Liver (tissue), 9 donors: ENCODE results near the gene SAMD4A. TPM values are rescaled to one million over a fixed set of nuclear protein-coding genes. Genes with fewer than 3 reads are reported as not detected.

ENCODE experiments used
- DNase-seq: peaks from one replicate; pipeline ENCODE4 v3.0.0-alpha.2; 2017; ENCODE audit warnings: low spot score
- H3K27ac ChIP-seq, 2 donors: one replicate each; pipeline ENCODE4 v1.7.0; 2013; ENCODE audit warnings: inconsistent platforms in 2 of 2, low read length in 2 of 2, control low read depth in 1 of 2, low read depth in 1 of 2, mild to moderate bottlenecking in 1 of 2
- H3K27me3 ChIP-seq, 4 donors: one replicate each; pipeline versions ENCODE4 v1.6.1 to v1.7.0; 2013; ENCODE audit warnings: low read length in 3 of 4, inconsistent platforms in 1 of 4, mild to moderate bottlenecking in 1 of 4, moderate library complexity in 1 of 4; ENCODE audit not compliant: control insufficient read depth in 4 of 4, insufficient read depth in 4 of 4
- H3K36me3 ChIP-seq, 4 donors: one replicate each; pipeline versions ENCODE4 v1.6.1 to v1.7.0; 2013; ENCODE audit warnings: low read length in 3 of 4, mild to moderate bottlenecking in 3 of 4, low read depth in 1 of 4, moderate library complexity in 1 of 4; ENCODE audit not compliant: control insufficient read depth in 4 of 4, insufficient read depth in 3 of 4
- H3K4me1 ChIP-seq, 4 donors: one replicate each; pipeline versions ENCODE4 v1.6.1 to v1.7.0; 2013; ENCODE audit warnings: low read length in 3 of 4, mild to moderate bottlenecking in 3 of 4, moderate library complexity in 1 of 4; ENCODE audit not compliant: control insufficient read depth in 4 of 4, insufficient read depth in 4 of 4
- H3K4me3 ChIP-seq, 3 donors: one replicate each; pipeline versions ENCODE4 v1.6.1 to v1.7.0; 2013; ENCODE audit warnings: low read length in 3 of 3, control low read depth in 1 of 3, low read depth in 1 of 3, mild to moderate bottlenecking in 1 of 3
- H3K9ac ChIP-seq, 2 donors: one replicate each; pipeline ENCODE4 v1.7.0; 2013; ENCODE audit warnings: low read length in 2 of 2, mild to moderate bottlenecking in 2 of 2, moderate library complexity in 2 of 2, control low read depth in 1 of 2, low read depth in 1 of 2
- H3K9me3 ChIP-seq, 4 donors: one replicate each; pipeline versions ENCODE4 v1.6.1 to v1.7.0; 2013; ENCODE audit warnings: low read length in 3 of 4; ENCODE audit not compliant: control insufficient read depth in 4 of 4
- EGR1 ChIP-seq, 2 donors: IDR thresholded peaks; 2 replicates each; pipeline ENCODE4 v1.6.1; 2016 to 2018; ENCODE audit warnings: antibody characterized with exemption in 2 of 2, low read depth in 2 of 2
- GABPA ChIP-seq, 2 donors: IDR thresholded peaks in 1 of 2; conservative IDR thresholded peaks in 1 of 2; 2 replicates each; pipeline ENCODE4 v1.6.1; 2016; ENCODE audit warnings: antibody characterized with exemption in 2 of 2, mild to moderate bottlenecking in 1 of 2, moderate library complexity in 1 of 2
- JUND ChIP-seq, 2 donors: IDR thresholded peaks; 2 replicates each; pipeline ENCODE4 v1.6.1; 2016; ENCODE audit warnings: antibody characterized with exemption in 2 of 2
- NR2F2 ChIP-seq: IDR thresholded peaks from 2 replicates; pipeline ENCODE4 v1.6.1; 2016; ENCODE audit warnings: antibody characterized with exemption
- REST ChIP-seq: IDR thresholded peaks from 2 replicates; pipeline ENCODE4 v1.6.1; 2016; ENCODE audit warnings: antibody characterized with exemption, mild to moderate bottlenecking
- RXRA ChIP-seq, 2 donors: IDR thresholded peaks; 2 replicates each; pipeline ENCODE4 v1.6.1; 2017 to 2018; ENCODE audit warnings: antibody characterized with exemption in 2 of 2, mild to moderate bottlenecking in 1 of 2
- SP1 ChIP-seq: IDR thresholded peaks from 2 replicates; pipeline ENCODE4 v1.6.1; 2018; ENCODE audit warnings: antibody characterized with exemption, mild to moderate bottlenecking
- TAF1 ChIP-seq: conservative IDR thresholded peaks from 2 replicates; pipeline ENCODE4 v1.6.1; 2016; ENCODE audit warnings: antibody characterized with exemption, mild to moderate bottlenecking
- WGBS: extraction: QIAGEN DNeasy Blood & Tissue Kit; methylation state at CpG from one replicate; pipeline ENCODE4 v1.1.7; 2013; 5-methylcytosine and 5-hydroxymethylcytosine counted together
- polyA plus RNA-seq, 2 donors: library from polyadenylated mRNA; stranded (reverse) in 1 of 2; unstranded in 1 of 2; fragments of 200-250 nt in 1 of 2; fragments of >200 nt in 1 of 2; fragmentation: Nextera tagmentation in 1 of 2; extraction: Ambion mirVana in 1 of 2; gene quantifications; one replicate each; pipeline versions ENCODE4 v1.2.1 to v1.2.3, GENCODE V29; 2013 to 2015
- total RNA-seq, 2 donors: library from RNA; depleted of rRNA; stranded (reverse); fragments of >200 nt; gene quantifications; one replicate each; pipeline ENCODE4 v1.2.3, GENCODE V29; 2014
- TF ChIP-seq, protein P1 (sequence below): IDR thresholded peaks from 2 replicates; pipeline ENCODE4 v1.6.1; 2016; ENCODE audit warnings: antibody characterized with exemption
- TF ChIP-seq, protein P2 (sequence below): fragments of 150-350 bp; IDR thresholded peaks from 2 replicates; pipeline ENCODE4 v1.5.1; 2017; ENCODE audit warnings: improper control_type of control experiment, low read depth, low read length; ENCODE audit not compliant: missing input control
- TF ChIP-seq, protein P3 (sequence below): IDR thresholded peaks from 2 replicates; pipeline ENCODE4 v1.6.1; 2016; ENCODE audit warnings: antibody characterized with exemption
- donor health status: healthy.
- donor health status: healthy.
- donor health status: healthy.
- donor health status: healthy.
- donor health status: healthy.

SAMD4A gene
- total and polyA plus RNA-seq, 4 donors = 4.3 to 17.8 (median 8.1) TPM

DNA sequence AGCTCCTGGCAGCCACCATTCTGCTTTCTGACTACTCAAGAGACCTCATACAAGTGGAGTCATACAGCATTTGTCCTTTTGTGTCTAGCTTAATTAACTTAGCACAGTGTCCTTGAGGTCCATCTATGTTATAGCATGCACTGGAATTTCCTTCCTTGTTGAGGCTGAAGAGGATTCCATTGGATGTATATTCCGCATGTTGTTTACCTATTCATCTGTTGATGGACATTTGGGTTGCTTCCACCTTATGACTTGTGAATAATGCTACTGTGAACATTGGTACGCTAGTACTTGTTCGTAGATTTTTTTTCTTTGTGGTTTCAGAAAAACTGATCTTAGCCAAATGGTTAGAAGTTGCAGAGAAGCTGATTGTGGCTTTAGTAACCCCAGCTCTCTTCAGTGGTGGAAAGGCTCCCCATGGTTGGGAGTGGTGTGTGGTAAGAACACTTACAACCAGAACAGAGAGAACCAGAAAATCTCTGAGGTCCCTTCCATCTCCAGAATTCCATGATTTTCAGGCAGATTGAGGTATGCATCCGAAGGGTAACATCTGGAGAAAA lies 118.4 kb downstream of the SAMD4A start (continued):
- TF ChIP-seq, protein P1, sequence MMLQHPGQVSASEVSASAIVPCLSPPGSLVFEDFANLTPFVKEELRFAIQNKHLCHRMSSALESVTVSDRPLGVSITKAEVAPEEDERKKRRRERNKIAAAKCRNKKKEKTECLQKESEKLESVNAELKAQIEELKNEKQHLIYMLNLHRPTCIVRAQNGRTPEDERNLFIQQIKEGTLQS = no peak
- no peak for TF ChIP-seq NR2F2
- TF ChIP-seq, protein P2, sequence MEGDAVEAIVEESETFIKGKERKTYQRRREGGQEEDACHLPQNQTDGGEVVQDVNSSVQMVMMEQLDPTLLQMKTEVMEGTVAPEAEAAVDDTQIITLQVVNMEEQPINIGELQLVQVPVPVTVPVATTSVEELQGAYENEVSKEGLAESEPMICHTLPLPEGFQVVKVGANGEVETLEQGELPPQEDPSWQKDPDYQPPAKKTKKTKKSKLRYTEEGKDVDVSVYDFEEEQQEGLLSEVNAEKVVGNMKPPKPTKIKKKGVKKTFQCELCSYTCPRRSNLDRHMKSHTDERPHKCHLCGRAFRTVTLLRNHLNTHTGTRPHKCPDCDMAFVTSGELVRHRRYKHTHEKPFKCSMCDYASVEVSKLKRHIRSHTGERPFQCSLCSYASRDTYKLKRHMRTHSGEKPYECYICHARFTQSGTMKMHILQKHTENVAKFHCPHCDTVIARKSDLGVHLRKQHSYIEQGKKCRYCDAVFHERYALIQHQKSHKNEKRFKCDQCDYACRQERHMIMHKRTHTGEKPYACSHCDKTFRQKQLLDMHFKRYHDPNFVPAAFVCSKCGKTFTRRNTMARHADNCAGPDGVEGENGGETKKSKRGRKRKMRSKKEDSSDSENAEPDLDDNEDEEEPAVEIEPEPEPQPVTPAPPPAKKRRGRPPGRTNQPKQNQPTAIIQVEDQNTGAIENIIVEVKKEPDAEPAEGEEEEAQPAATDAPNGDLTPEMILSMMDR = no peak
- TF ChIP-seq, protein P3, sequence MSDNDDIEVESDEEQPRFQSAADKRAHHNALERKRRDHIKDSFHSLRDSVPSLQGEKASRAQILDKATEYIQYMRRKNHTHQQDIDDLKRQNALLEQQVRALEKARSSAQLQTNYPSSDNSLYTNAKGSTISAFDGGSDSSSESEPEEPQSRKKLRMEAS = no peak

- no peak for DNase-seq
- H3K9me3 ChIP-seq = no peaks in the 10 kb centered on the region
- no peaks in the 10 kb centered on the region for H3K36me3 ChIP-seq
- TF ChIP-seq, protein P1 = no peak
- TF ChIP-seq JUND (IDR thresholded peaks at IDR 0.05) (peak in 1 of 2 donors; percentile 9), NR2F2 (peak; percentile 1), REST (peak; percentile 36), EGR1 (IDR thresholded peaks at IDR 0.05; ENCODE audit: low read depth in 2 of 2) (no peak), RXRA (IDR thresholded peaks at IDR 0.05) (peak; percentile 22 to 26), SP1 (peak; percentile 32), TAF1 (no peak)
- 59% methylated on average over 8 of the region's 8 CpGs for WGBS
- H3K4me3 ChIP-seq = no peak overlapping the region
- peaks cover 0 to 6% (median 2%) of the 10 kb centered on the region in 4 donors for H3K4me1 ChIP-seq
- H3K27ac ChIP-seq = peak overlapping the region; percentile 52 to 54
- no peak overlapping the region for H3K9ac ChIP-seq
- H3K27me3 ChIP-seq = no peaks in the 10 kb centered on the region
These were observed 119.4 kb downstream of the SAMD4A start for GRCh38 chr14:54686219-54686870.

DNA sequence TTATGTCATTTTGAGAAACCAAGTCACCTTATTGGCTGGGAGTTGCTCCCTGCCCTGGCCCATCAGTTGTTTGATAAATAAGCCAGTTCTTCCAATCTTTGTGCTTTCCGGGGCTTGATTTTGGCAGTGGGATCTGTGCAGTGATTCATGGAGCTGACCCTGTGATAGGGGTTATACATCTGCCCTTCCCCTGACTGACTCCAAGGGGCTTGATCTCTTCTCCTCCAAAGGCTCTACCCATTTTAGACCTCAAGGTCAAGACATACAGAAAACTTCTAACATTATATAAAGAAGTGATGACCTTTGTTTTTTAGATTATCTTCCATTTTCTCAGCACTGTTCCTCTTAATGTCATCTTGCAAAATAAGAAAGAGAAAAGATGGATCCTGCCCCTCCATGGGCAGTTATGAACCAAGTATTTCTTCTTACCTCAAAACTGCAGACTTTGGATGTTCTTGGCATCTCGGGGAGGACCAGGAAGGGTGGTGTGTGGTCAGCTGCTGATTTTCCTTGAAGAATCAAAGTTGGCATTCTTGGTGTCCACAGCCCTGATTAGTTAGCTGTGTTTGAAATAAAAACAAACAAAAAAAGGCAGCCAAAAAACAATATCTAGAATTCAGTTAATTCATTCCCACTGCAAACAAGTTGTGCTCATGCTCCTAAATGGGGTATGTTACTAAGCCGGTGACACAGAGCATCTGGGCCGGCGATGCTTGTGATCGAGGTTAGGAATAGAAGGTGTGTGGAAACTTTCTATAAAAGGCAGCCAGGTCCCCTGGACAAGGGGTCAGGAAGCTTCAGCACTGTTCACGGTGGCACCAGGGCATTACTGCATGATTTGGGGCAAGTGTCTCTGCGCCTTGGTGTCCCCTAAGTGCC lies 120.2 kb downstream of the SAMD4A start:
- Histone ChIP-seq H3K27ac (peak overlapping the region; percentile 21 to 43), H3K4me3 (no peak overlapping the region), H3K27me3 (no peaks in the 10 kb centered on the region), H3K9ac (no peak overlapping the region), H3K36me3 (no peaks in the 10 kb centered on the region), H3K4me1 (peaks cover 0 to 7% (median 2%) of the 10 kb centered on the region in 4 donors), H3K9me3 (no peaks in the 10 kb centered on the region)
- 73% methylated on average over 8 of the region's 8 CpGs for WGBS
- DNase-seq = no peak
- TF ChIP-seq GABPA (IDR thresholded peaks at IDR 0.05 in 1 of 2, conservative IDR thresholded peaks at IDR 0.05 in 1 of 2) (no peak), NR2F2 (peak; percentile 52)
